CD4-positive, alpha-beta memory T cell (primary cell): Measurements from ENCODE around the gene GJB1. TPM values are rescaled to one million over a fixed set of nuclear protein-coding genes. Genes with fewer than 3 reads are reported as not detected.

ENCODE experiments used
- CTCF ChIA-PET: fragments of 350-600 bp; sonication (Branson Sonifier 250); formaldehyde crosslinking; loops from one replicate; lab custom pipeline; 2021; ENCODE audit warnings: inconsistent platforms; ENCODE audit not compliant: partially characterized antibody; lab: Charles Lee
- POLR2A ChIA-PET: fragments of 350-600 bp; sonication (Branson Sonifier 250); formaldehyde crosslinking; loops from one replicate; lab custom pipeline; 2021; ENCODE audit not compliant: partially characterized antibody; lab: Charles Lee
- DNase-seq, 5 donors: peaks; one replicate each; pipeline versions ENCODE4 v3.0.0 to v3.0.0-alpha.2; 2020 to 2022; ENCODE audit warnings: mixed read lengths in 1 of 5
- H3K27ac ChIP-seq: one replicate; pipeline ENCODE4 v1.7.0; 2013; ENCODE audit warnings: low read depth, low read length
- H3K27me3 ChIP-seq: 2 replicates; pipeline ENCODE4 v1.7.0; 2013; ENCODE audit warnings: mild to moderate bottlenecking, low read length, moderate library complexity; ENCODE audit not compliant: insufficient read depth
- H3K36me3 ChIP-seq: 2 replicates; pipeline ENCODE4 v1.7.0; 2013; ENCODE audit warnings: mild to moderate bottlenecking, low read length, moderate library complexity; ENCODE audit not compliant: insufficient read depth
- H3K4me1 ChIP-seq: 2 replicates; pipeline ENCODE4 v1.7.0; 2013; ENCODE audit warnings: mild to moderate bottlenecking, low read length, moderate library complexity; ENCODE audit not compliant: insufficient read depth
- H3K4me3 ChIP-seq, 2 donors: one replicate each; pipeline ENCODE4 v1.7.0; 2013; ENCODE audit warnings: low read length in 2 of 2, mild to moderate bottlenecking in 1 of 2
- H3K9me3 ChIP-seq, 2 donors: one replicate each; pipeline ENCODE4 v1.7.0; 2013; ENCODE audit warnings: low read length in 2 of 2, control low read depth in 1 of 2; ENCODE audit not compliant: control insufficient read depth in 1 of 2
- H3K27ac Mint-ChIP-seq, 7 donors: one replicate each; pipeline ENCODE4 v1.8.0; 2020 to 2021; ENCODE audit warnings: mixed read lengths in 7 of 7, mild to moderate bottlenecking in 6 of 7, inconsistent platforms in 3 of 7, moderate library complexity in 3 of 7
- H3K27me3 Mint-ChIP-seq, 2 donors: one replicate each; pipeline ENCODE4 v1.8.0; 2020 to 2021; ENCODE audit warnings: mixed read lengths in 2 of 2
- H3K36me3 Mint-ChIP-seq, 2 donors: one replicate each; pipeline ENCODE4 v1.8.0; 2020 to 2021; ENCODE audit warnings: mixed read lengths in 2 of 2, inconsistent platforms in 1 of 2, mild to moderate bottlenecking in 1 of 2
- H3K4me1 Mint-ChIP-seq, 4 donors: one replicate each; pipeline ENCODE4 v1.8.0; 2020 to 2021; ENCODE audit warnings: mixed read lengths in 4 of 4, mild to moderate bottlenecking in 1 of 4
- H3K4me3 Mint-ChIP-seq, 8 donors: one replicate each; pipeline ENCODE4 v1.8.0; 2020 to 2021; ENCODE audit warnings: mixed read lengths in 8 of 8, mild to moderate bottlenecking in 7 of 8, moderate library complexity in 6 of 8, inconsistent platforms in 3 of 8
- H3K9me3 Mint-ChIP-seq, 8 donors: one replicate each; pipeline ENCODE4 v1.8.0; 2020 to 2021; ENCODE audit warnings: mixed read lengths in 8 of 8, mild to moderate bottlenecking in 5 of 8, inconsistent platforms in 3 of 8, moderate library complexity in 1 of 8
- intact Hi-C: fragments of 100-400 bp; cut with micrococcal nuclease; formaldehyde crosslinking; loops from one replicate; pipeline ENCODE4 v1.15.1; 2023
- polyA plus RNA-seq, 2 donors: library from polyadenylated mRNA; unstranded; fragments of 300-500 nt; fragmentation: Illumina TruSeq; gene quantifications; one replicate each; pipeline ENCODE4 v1.2.3, GENCODE V29; 2021
- total RNA-seq, 2 experiments: library from RNA; stranded (reverse); gene quantifications; one replicate each; pipeline ENCODE4 v1.2.3, GENCODE V29; 2021

Gene GJB1
- total and polyA plus RNA-seq, 4 experiments from 2014 or later, result not detected

DNA sequence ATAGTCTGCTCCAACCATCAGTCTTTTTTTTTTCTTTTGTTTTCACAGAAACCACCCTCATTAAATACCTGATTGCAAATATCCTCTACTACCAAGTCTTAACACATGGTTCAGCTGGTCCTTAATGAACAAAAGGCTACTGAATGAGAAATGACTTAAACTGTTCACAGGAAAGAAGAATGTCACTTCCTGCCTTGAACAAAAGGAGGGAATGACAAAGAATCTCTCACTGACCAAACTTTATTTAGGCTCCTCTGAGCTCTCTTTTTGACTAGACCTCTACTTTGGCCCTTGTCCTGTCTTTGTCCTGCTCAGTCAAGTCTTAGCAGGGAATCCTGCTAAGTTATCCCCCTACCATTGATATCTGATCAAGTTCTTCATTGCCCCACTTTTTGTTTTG is 31.8 kb upstream of the GJB1 start:
- Histone ChIP-seq H3K27me3 (no peaks in the 10 kb centered on the region), H3K4me1 (peaks cover 13% of the 10 kb centered on the region), H3K27ac (no peak overlapping the region), H3K9me3 (no peaks in the 10 kb centered on the region), H3K4me3 (no peak overlapping the region), H3K36me3 (no peaks in the 10 kb centered on the region)
- no peaks in the 10 kb centered on the region for H3K27me3 Mint-ChIP-seq
- ChIA-PET POLR2A (interaction anchor here (1.0 to 1.6 kb wide), 2 partner anchors 9 to 63 kb away, joined by 3 to 7 read pairs; no protein-coding TSS in a partner anchor), CTCF (no interaction called here)
- peak overlapping the region in 6 of 7 donors; percentile 19 to 84 (median 53) for H3K27ac Mint-ChIP-seq
- H3K4me3 Mint-ChIP-seq, result no peak overlapping the region
- no peaks in the 10 kb centered on the region for H3K9me3 Mint-ChIP-seq
- no peak for DNase-seq
- intact Hi-C loops, result no loop called here
- H3K4me1 Mint-ChIP-seq, result peaks cover 12 to 33% (median 21%) of the 10 kb centered on the region in 4 donors
- H3K36me3 Mint-ChIP-seq, result peaks cover 6 to 15% of the 10 kb centered on the region in 2 donors

DNA sequence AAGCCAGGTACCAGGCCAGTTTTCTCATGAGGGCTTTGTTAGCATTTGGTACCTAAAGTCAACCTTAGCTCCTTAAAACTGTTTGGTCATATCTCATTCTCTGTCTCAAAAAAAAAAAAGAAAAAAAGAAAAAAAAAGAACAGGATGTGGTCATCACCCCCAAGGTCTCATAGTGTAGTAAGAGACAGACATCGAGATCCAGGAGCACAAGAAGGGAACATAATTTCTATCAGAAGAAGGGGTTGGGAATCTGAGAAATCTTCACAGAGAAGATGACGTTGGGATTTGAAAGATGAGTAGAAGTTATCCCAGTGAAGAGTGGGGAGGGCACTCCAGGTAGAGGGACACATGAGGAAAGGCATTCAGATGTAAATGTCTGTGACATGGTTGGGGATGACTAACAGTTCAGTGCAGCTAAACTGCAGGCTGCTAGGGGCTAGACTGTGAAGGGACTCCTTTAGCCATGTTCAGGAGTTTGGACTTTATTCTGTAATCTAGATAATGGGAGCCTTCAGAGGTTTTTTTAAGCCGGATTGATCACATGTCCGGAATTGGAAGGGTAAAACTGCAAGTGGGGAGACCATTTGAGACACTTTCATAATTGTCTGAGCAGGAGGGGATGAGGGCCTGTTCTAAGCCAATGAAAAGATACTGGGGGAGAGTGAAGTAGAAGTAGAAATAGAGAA is 26.9 kb upstream of the GJB1 start:
- H3K4me3 ChIP-seq, result peak overlapping the region in 1 of 2 donors; percentile 29
- Mint-ChIP-seq H3K36me3 (peaks cover 1 to 15% of the 10 kb centered on the region in 2 donors), H3K4me3 (peak overlapping the region; percentile 86 to 93 (median 88)), H3K4me1 (peaks cover 18 to 45% (median 28%) of the 10 kb centered on the region in 4 donors), H3K27ac (peak overlapping the region; percentile 88 to 95 (median 90)), H3K27me3 (no peaks in the 10 kb centered on the region), H3K9me3 (no peaks in the 10 kb centered on the region)
- DNase-seq, result peak in 4 of 5 donors; percentile 32 to 42 (median 38)
- H3K36me3 ChIP-seq, result no peaks in the 10 kb centered on the region
- H3K4me1 ChIP-seq, result peaks cover 13% of the 10 kb centered on the region
- no peaks in the 10 kb centered on the region for H3K27me3 ChIP-seq
- H3K27ac ChIP-seq, result peak overlapping the region; percentile 55
- ChIA-PET POLR2A (interaction anchor here (0.6 to 4.5 kb wide), 8 partner anchors 12 to 429 kb away, joined by 3 to 67 read pairs (median 12); partner anchors contain the start of genes IL2RG, NONO, TAF1 and ZMYM3), CTCF (interaction anchor here (1.8 kb wide), 1 partner anchor 14 kb away, joined by 8 read pairs; no protein-coding TSS in a partner anchor)
- intact Hi-C loops, result loop anchor here (2.0 to 5.0 kb wide), 2 partner anchors 13 to 56 kb away; partner anchors contain the start of gene ZMYM3
- H3K9me3 ChIP-seq, result no peaks in the 10 kb centered on the region

DNA sequence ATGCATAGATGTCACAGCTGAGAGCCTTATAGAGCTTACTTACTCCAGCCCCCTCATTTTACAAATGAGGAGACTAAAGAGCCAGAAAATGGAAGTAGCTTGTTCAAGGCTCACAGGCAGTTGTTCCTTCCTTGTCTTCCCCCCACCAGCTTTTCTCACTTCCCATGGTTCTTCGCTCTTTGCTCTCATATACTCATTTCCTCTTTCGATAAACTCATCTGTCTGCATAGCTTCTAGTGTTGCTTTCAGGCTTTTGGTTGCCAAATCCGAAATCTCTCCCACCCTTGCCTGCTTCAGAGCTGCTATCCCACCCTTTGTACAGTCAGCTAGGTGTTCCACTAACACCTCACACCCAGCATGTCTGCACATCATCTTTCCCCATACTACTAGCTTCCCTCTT is 25.0 kb upstream of the GJB1 start:
- no peaks in the 10 kb centered on the region for H3K9me3 Mint-ChIP-seq
- H3K36me3 Mint-ChIP-seq, result peaks cover 0 to 10% of the 10 kb centered on the region in 2 donors
- no peaks in the 10 kb centered on the region for H3K27me3 Mint-ChIP-seq
- ChIA-PET POLR2A (interaction anchor here (1.0 to 4.5 kb wide), 8 partner anchors 10 to 336 kb away, joined by 3 to 67 read pairs (median 12); partner anchors contain the start of genes NONO, TAF1 and ZMYM3), CTCF (interaction anchor here (0.6 to 1.2 kb wide), 2 partner anchors 57 to 114 kb away, joined by 3 to 4 read pairs; partner anchors contain the start of gene ZMYM3)
- peak overlapping the region; percentile 86 to 95 (median 89) for H3K27ac Mint-ChIP-seq
- peaks cover 11 to 34% (median 21%) of the 10 kb centered on the region in 4 donors for H3K4me1 Mint-ChIP-seq
- Histone ChIP-seq H3K36me3 (no peaks in the 10 kb centered on the region), H3K9me3 (no peaks in the 10 kb centered on the region), H3K4me3 (peak overlapping the region; percentile 29 to 60), H3K4me1 (peaks cover 8% of the 10 kb centered on the region), H3K27me3 (no peaks in the 10 kb centered on the region), H3K27ac (peak overlapping the region; percentile 61)
- intact Hi-C loops, result loop anchor here (5.0 kb wide), 1 partner anchor 54 kb away; the partner anchor contains the start of gene ZMYM3
- peak in 2 of 5 donors; percentile 15 to 23 for DNase-seq
- H3K4me3 Mint-ChIP-seq, result peak overlapping the region; percentile 85 to 96 (median 90)

DNA sequence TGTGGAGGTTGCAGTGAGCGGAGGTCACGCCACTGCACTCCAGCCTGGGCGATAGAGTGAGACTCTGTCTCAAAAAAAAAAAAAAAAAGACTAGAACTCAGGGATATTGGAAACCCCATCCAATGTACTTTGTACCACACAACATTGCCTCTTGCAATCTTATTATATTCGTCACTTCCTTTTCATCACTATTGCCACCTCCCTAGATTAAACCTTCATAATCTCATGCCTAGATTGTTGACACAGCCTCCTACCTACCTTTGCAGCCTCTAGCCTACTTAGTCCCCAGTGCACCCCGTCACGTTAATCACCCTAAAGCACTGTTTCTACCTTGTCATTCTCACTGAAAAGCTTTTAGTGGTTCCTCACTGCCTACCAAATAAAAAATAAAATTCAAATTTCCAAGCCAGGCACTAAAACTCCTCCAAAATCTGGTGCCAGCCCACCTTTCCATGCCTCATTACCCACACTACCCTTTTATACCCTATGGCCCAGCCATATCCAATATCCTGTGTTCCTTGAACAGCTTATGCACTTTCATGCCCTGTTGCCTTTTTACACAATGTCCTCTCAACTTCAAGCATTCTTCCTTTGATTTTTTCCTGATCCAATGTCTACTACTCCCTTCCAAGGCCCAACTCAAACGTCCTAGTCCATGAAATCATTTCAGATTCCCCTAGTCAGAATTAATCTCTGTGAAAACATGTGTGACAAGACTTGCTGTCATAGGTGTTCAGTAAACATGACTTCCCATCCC is 23.6 kb upstream of the GJB1 start:
- peak overlapping the region in 4 of 8 donors; percentile 1 to 71 (median 46) for H3K4me3 Mint-ChIP-seq
- H3K27ac Mint-ChIP-seq, result peak overlapping the region in 3 of 7 donors; percentile 50 to 71 (median 63)
- no peaks in the 10 kb centered on the region for H3K27me3 Mint-ChIP-seq
- Histone ChIP-seq H3K27ac (no peak overlapping the region), H3K4me1 (peaks cover 8% of the 10 kb centered on the region), H3K36me3 (no peaks in the 10 kb centered on the region), H3K27me3 (no peaks in the 10 kb centered on the region), H3K9me3 (no peaks in the 10 kb centered on the region), H3K4me3 (no peak overlapping the region)
- H3K36me3 Mint-ChIP-seq, result peaks cover 0 to 10% of the 10 kb centered on the region in 2 donors
- no peaks in the 10 kb centered on the region for H3K9me3 Mint-ChIP-seq
- DNase-seq, result no peak
- ChIA-PET CTCF (no interaction called here), POLR2A (interaction anchor here (4.2 kb wide), 1 partner anchor 167 kb away, joined by 28 read pairs; the partner anchor contains the start of gene TAF1)
- H3K4me1 Mint-ChIP-seq, result peaks cover 11 to 29% (median 17%) of the 10 kb centered on the region in 4 donors
- intact Hi-C loops, result loop anchor here (5.0 kb wide), 1 partner anchor 53 kb away; the partner anchor contains the start of gene ZMYM3

DNA sequence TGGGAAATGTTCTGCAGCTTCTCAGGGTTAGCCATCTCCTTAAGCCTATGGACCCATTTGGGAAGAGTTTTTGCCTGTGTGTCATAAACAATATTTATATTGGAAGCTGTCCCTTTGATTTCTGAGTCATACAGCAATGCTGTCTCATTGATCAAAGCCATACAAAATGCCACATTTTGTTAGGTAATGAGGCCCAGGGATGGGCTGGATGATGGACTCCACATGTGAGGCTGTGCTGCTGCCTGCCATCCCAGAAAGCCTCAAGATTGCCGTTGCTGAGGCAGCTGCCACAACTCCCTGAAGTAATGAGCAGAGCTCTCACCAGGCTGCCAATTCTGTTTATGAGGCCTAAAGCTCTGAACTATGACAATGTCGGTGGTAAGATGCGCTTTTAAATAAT is 12.2 kb upstream of the GJB1 start:
- H3K27ac Mint-ChIP-seq, result no peak overlapping the region
- intact Hi-C loops, result no loop called here
- Histone ChIP-seq H3K27ac (no peak overlapping the region), H3K27me3 (no peaks in the 10 kb centered on the region), H3K4me1 (no peaks in the 10 kb centered on the region), H3K9me3 (no peaks in the 10 kb centered on the region), H3K36me3 (no peaks in the 10 kb centered on the region), H3K4me3 (no peak overlapping the region)
- DNase-seq, result no peak
- POLR2A ChIA-PET, result no interaction called here
- H3K36me3 Mint-ChIP-seq, result no peaks in the 10 kb centered on the region
- no peaks in the 10 kb centered on the region for H3K4me1 Mint-ChIP-seq
- no peak overlapping the region for H3K4me3 Mint-ChIP-seq
- H3K9me3 Mint-ChIP-seq, result no peaks in the 10 kb centered on the region
- peaks cover 0 to 2% of the 10 kb centered on the region in 2 donors for H3K27me3 Mint-ChIP-seq
- CTCF ChIA-PET, result no interaction called here

DNA sequence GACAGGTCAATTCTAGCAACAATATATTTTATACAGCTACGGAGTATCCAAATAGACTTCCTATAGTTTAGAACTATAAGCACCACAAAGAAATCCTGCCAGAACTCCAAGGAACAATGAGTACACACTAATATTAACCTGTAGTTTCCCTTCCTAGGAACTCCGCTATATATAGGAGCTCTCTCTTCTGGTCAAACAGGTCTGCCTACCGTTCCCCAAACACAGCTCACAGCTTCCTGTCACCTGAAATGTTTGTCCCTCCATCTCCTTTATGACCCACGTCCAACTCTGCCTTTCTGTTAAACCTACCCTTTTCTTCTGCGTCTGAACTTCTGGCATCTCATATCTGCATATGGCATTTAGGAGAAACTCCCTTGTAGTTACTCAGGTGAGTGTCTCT is 10.5 kb upstream of the GJB1 start:
- peaks cover 0 to 2% of the 10 kb centered on the region in 2 donors for H3K27me3 Mint-ChIP-seq
- Histone ChIP-seq H3K27ac (no peak overlapping the region), H3K4me3 (no peak overlapping the region), H3K36me3 (no peaks in the 10 kb centered on the region), H3K9me3 (no peaks in the 10 kb centered on the region), H3K4me1 (no peaks in the 10 kb centered on the region), H3K27me3 (no peaks in the 10 kb centered on the region)
- CTCF ChIA-PET, result no interaction called here
- POLR2A ChIA-PET, result no interaction called here
- no peak for DNase-seq
- H3K4me3 Mint-ChIP-seq, result no peak overlapping the region
- H3K4me1 Mint-ChIP-seq, result no peaks in the 10 kb centered on the region
- intact Hi-C loops, result no loop called here
- H3K27ac Mint-ChIP-seq, result no peak overlapping the region
- H3K9me3 Mint-ChIP-seq, result no peaks in the 10 kb centered on the region
- no peaks in the 10 kb centered on the region for H3K36me3 Mint-ChIP-seq
